SW480 (cell line): Measurements from ENCODE around the gene SCARB1.
A peak's percentile ranks its signal among the peaks of the same experiment; 100 is the strongest.
"Not testable (repeated sequence)": the region's sequence is repeated elsewhere in the genome, so short reads cannot be mapped to it uniquely, and the experiment has no call there.

Source experiments
- DNase-seq: peaks from one replicate; pipeline ENCODE4 v3.0.0-alpha.2; 2016; ENCODE audit warnings: low spot score

The SCARB1 gene

GRCh38 chr12:124863416-124864325 is at the start of gene SCARB1:
Gene SCARB1 (minus strand): TSS chr12:124863864. CDS start chr12:124863720, 144 bp downstream.
- DNase-seq: peak; percentile 80

- DNase-seq: not testable (repeated sequence)
Observed at GRCh38 chr12:124912529-124913287, 49.0 kb upstream of the SCARB1 start.

- not testable (repeated sequence) for DNase-seq
Observed at GRCh38 chr12:124911521-124911920, 47.9 kb upstream of the SCARB1 start.

- no peak for DNase-seq
Observed at GRCh38 chr12:124910561-124911478, 47.2 kb upstream of the SCARB1 start.

- DNase-seq: peak; percentile 39
Observed at GRCh38 chr12:124909831-124910560, 46.3 kb upstream of the SCARB1 start.

- DNase-seq: peak; percentile 94
Observed at GRCh38 chr12:124906606-124907261, 43.1 kb upstream of the SCARB1 start.

- DNase-seq: peak; percentile 82
Observed at GRCh38 chr12:124904306-124905098, 40.8 kb upstream of the SCARB1 start.

GRCh38 chr12:124902916-124903315 is 39.3 kb upstream of the SCARB1 start:
- no peak for DNase-seq

- no peak for DNase-seq
Observed at GRCh38 chr12:124901003-124901402, 37.3 kb upstream of the SCARB1 start.

- DNase-seq: not testable (repeated sequence)
Observed at GRCh38 chr12:124900345-124900795, 36.7 kb upstream of the SCARB1 start.

- no peak for DNase-seq
Observed at GRCh38 chr12:124898923-124899294, 35.2 kb upstream of the SCARB1 start.

- DNase-seq: peak; percentile 67
Observed at GRCh38 chr12:124898200-124898922, 34.7 kb upstream of the SCARB1 start.

GRCh38 chr12:124896461-124896860 is 32.8 kb upstream of the SCARB1 start:
- DNase-seq: no peak

- no peak for DNase-seq
Observed at GRCh38 chr12:124893792-124894516, 30.3 kb upstream of the SCARB1 start.

- no peak for DNase-seq
Observed at GRCh38 chr12:124888260-124888659, 24.6 kb upstream of the SCARB1 start.

GRCh38 chr12:124887766-124888165 is 24.1 kb upstream of the SCARB1 start:
- DNase-seq: not testable (repeated sequence)

GRCh38 chr12:124884587-124885438 is 21.1 kb upstream of the SCARB1 start:
- no peak for DNase-seq
